Tibial nerve (tissue), 3 donors: Measurements from ENCODE around the gene PACSIN2.

ENCODE experiments used
- CTCF ChIP-seq, 5 experiments: fragments of 200-600 bp in 3 of 5; fragments of 450-650 bp in 2 of 5; sonication (generic) in 3 of 5; IDR thresholded peaks; one replicate each; pipeline ENCODE4 v1.5.1; 2016 to 2019; ENCODE audit warnings: antibody characterized with exemption in 5 of 5, mild to moderate bottlenecking in 3 of 5, moderate library complexity in 2 of 5
- POLR2A ChIP-seq, 2 donors: fragments of 450-650 bp; IDR thresholded peaks; one replicate each; pipeline ENCODE4 v1.6.1; 2017; ENCODE audit warnings: antibody characterized with exemption in 2 of 2, mild to moderate bottlenecking in 2 of 2, moderate library complexity in 2 of 2

GRCh38 chr22:43005106-43005505 is 9.8 kb downstream of the PACSIN2 start:
- TF ChIP-seq CTCF (IDR thresholded peaks at IDR 0.05), result no peak
- no peak for TF ChIP-seq POLR2A (IDR thresholded peaks at IDR 0.05)
